ENCODE results near the gene FBXL20. TPM values are rescaled to one million over a fixed set of nuclear protein-coding genes. Genes with fewer than 3 reads are reported as not detected.

The FBXL20 gene
- total and polyA plus RNA-seq, 2 of the 8 experiments (the other 6 are each of a cell fraction or from before 2014, with no cell fraction given) = 5.5 to 11.0 TPM

DNA sequence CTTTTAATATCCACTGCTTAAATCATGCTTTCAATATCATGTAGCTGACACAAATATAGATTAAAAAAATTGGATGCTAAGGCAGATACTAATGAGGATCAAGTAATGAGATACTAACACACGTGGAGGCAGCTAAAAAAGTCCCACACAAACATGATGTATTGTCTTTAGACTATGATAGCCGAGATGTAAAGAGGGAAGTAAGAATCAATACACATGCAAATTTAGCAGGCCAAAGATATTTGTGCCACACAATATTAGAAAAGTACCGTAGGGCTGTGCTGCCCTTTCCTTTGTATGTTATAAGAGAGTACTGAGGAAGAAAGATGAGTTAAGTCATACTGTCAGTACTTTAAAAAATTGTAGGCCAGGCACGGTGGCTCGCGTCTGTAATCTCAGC is 124.3 kb downstream of the FBXL20 start:
- Histone ChIP-seq H3K4me2 (ENCODE audit: insufficient read depth in 1 of 2, low read depth in 2 of 2, low read length in 2 of 2) (no peak overlapping the region), H2BK20ac (ENCODE audit: low read length) (no peak overlapping the region), H2AFZ (ENCODE audit: low read length) (no peak overlapping the region), H2BK15ac (ENCODE audit: low read length) (no peak overlapping the region), H2BK12ac (ENCODE audit: low read depth, low read length) (no peak overlapping the region), H3K27me3 (replicated peaks in 1 of 4; ENCODE audit: control insufficient read depth in 3 of 4, extremely low read depth in 1 of 4, insufficient read depth in 3 of 4, low read length in 3 of 4) (no peaks in the 10 kb centered on the region), H3K79me2 (ENCODE audit: control insufficient read depth in 1 of 2, insufficient read depth in 2 of 2, low read length in 2 of 2) (no peaks in the 10 kb centered on the region), H3K4ac (replicated peaks; ENCODE audit: insufficient read length, low read depth, low read length) (no peak overlapping the region), H3K18ac (ENCODE audit: extremely low read depth, low read length) (no peak overlapping the region), H4K5ac (ENCODE audit: insufficient read length, low read depth, low read length) (no peak overlapping the region), H3K4me3 (ENCODE audit: extremely low read depth in 1 of 4, insufficient read depth in 2 of 4, low read depth in 3 of 4, low read length in 4 of 4) (no peak overlapping the region), H4K91ac (replicated peaks; ENCODE audit: insufficient read length, low read length) (no peak overlapping the region), H3K23ac (ENCODE audit: insufficient read length) (no peak overlapping the region), H3K4me1 (replicated peaks in 1 of 4; ENCODE audit: control insufficient read depth in 3 of 4, insufficient read depth in 4 of 4, low read length in 3 of 4) (peaks cover 0 to 2% (median under 1%) of the 10 kb centered on the region in 4 experiments; a peak in 2 of 7 replicates), H3K27ac (ENCODE audit: low read depth, low read length) (no peak overlapping the region), H3K36me3 (ENCODE audit: control insufficient read depth in 2 of 4, insufficient read depth in 4 of 4, low read length in 3 of 4) (peaks cover 0 to 5% (median 0%) of the 10 kb centered on the region in 4 experiments; a peak in 2 of 8 replicates), H3K23me2 (ENCODE audit: low read depth, low read length) (no peaks in the 10 kb centered on the region), H3K9me3 (ENCODE audit: insufficient read depth in 2 of 2, low read depth in 1 of 2, low read length in 1 of 2) (no peaks in the 10 kb centered on the region), H2BK5ac (ENCODE audit: low read depth, low read length) (no peak overlapping the region), H3K9ac (replicated peaks in 1 of 4; ENCODE audit: extremely low read depth in 1 of 4, low read depth in 3 of 4, low read length in 3 of 4) (no peak overlapping the region), H4K20me1 (replicated peaks in 1 of 2; ENCODE audit: control insufficient read depth in 1 of 2, insufficient read depth in 2 of 2, low read length in 2 of 2) (no peaks in the 10 kb centered on the region), H4K8ac (ENCODE audit: extremely low read depth, insufficient read depth, low read length) (no peak overlapping the region), H3K79me1 (ENCODE audit: low read depth, low read length) (no peaks in the 10 kb centered on the region), H2AK5ac (ENCODE audit: low read depth, low read length) (no peak overlapping the region), H3K56ac (replicated peaks; ENCODE audit: insufficient read length, low read depth, low read length) (no peak overlapping the region), H2BK120ac (replicated peaks; ENCODE audit: low read depth, low read length) (no peak overlapping the region), H3K14ac (ENCODE audit: insufficient read length) (no peak overlapping the region)
- DNase-seq (ENCODE audit: low read depth in 1 of 2, low spot score in 2 of 2) (no peak), FAIRE-seq (no peak)
- CTCF ChIA-PET (ENCODE audit: partially characterized antibody) = interaction anchor here (1.6 kb wide), 1 partner anchor 33 kb away, joined by 4 read pairs; no protein-coding TSS in a partner anchor
- POLR2A ChIA-PET (ENCODE audit: partially characterized antibody) = interaction anchor here (0.5 kb wide), 1 partner anchor 104 kb away, joined by 3 read pairs; no protein-coding TSS in a partner anchor
- 88% methylated on average over 6 of the region's 6 CpGs; no CpG with 5 or more reads in 1 of the 2 experiments for WGBS, 2 experiments (ENCODE audit: extremely low coverage in 1 of 2, insufficient coverage in 1 of 2, insufficient read length in 1 of 2, insufficient replicate concordance in 2 of 2, low coverage in 1 of 2, low lambda C conversion rate in 2 of 2, missing lambda C conversion rate in 1 of 2)
- TF ChIP-seq RBBP5 (IDR thresholded peaks at IDR 0.05; ENCODE audit: borderline replicate concordance, low read depth, low read length) (no peak), MAFK (IDR thresholded peaks at IDR 0.05; ENCODE audit: low read depth, low read length) (no peak), ZNF274 (IDR thresholded peaks at IDR 0.05; ENCODE audit: borderline replicate concordance, extremely low read depth, low read length) (no peak), BACH1 (IDR thresholded peaks at IDR 0.05; ENCODE audit: low read length) (no peak), SP2 (IDR thresholded peaks at IDR 0.05; ENCODE audit: low read length) (no peak), NANOG (IDR thresholded peaks at IDR 0.05; ENCODE audit: insufficient read depth, low read depth, low read length, poor library complexity, severe bottlenecking) (no peak), ATF3 (IDR thresholded peaks at IDR 0.05; ENCODE audit: insufficient read depth, low read depth, low read length) (no peak)
- TF ChIP-seq, protein P1, sequence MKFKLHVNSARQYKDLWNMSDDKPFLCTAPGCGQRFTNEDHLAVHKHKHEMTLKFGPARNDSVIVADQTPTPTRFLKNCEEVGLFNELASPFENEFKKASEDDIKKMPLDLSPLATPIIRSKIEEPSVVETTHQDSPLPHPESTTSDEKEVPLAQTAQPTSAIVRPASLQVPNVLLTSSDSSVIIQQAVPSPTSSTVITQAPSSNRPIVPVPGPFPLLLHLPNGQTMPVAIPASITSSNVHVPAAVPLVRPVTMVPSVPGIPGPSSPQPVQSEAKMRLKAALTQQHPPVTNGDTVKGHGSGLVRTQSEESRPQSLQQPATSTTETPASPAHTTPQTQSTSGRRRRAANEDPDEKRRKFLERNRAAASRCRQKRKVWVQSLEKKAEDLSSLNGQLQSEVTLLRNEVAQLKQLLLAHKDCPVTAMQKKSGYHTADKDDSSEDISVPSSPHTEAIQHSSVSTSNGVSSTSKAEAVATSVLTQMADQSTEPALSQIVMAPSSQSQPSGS (IDR thresholded peaks at IDR 0.05; ENCODE audit: low read length) = no peak

Measured in H1 (cell line).